CD4-positive, alpha-beta T cell (primary cell): ENCODE measurements around the gene ZIM2. TPM values are rescaled to one million over a fixed set of nuclear protein-coding genes. Genes with fewer than 3 reads are reported as not detected.
A peak's percentile ranks its signal among the peaks of the same experiment; 100 is the strongest.

ENCODE experiments used
- ATAC-seq: fragments of 200-7000 bp; cut with Tn5 transposase; one replicate; pipeline ENCODE4 v1.10.0; 2022; ENCODE audit warnings: mild to moderate bottlenecking; ENCODE audit not compliant: poor library complexity
- CTCF ChIA-PET: fragments of 350-600 bp; sonication (Branson Sonifier 250); formaldehyde crosslinking; loops from one replicate; lab custom pipeline; 2021; ENCODE audit warnings: antibody characterized with exemption, inconsistent platforms; lab: Charles Lee
- POLR2A ChIA-PET: fragments of 350-600 bp; sonication (Branson Sonifier 250); formaldehyde crosslinking; loops from one replicate; lab custom pipeline; 2021; ENCODE audit warnings: antibody characterized with exemption, inconsistent platforms; lab: Charles Lee
- DNase-seq, 14 experiments: peaks; one replicate each; pipeline ENCODE4 v3.0.0-alpha.2; 2013 to 2020; ENCODE audit warnings: mixed read lengths in 2 of 14
- H3K27ac ChIP-seq, 2 donors: one replicate each; pipeline versions ENCODE4 v1.5.1 to v1.7.0; 2013; ENCODE audit warnings: low read length in 2 of 2, low read depth in 1 of 2, mild to moderate bottlenecking in 1 of 2
- H3K27me3 ChIP-seq, 2 experiments: 1 replicate in 1 of 2; 2 replicates in 1 of 2; pipeline versions ENCODE4 v1.6.1 to v1.7.0; 2013; ENCODE audit warnings: low read length in 2 of 2, control low read depth in 1 of 2, mild to moderate bottlenecking in 1 of 2, moderate library complexity in 1 of 2; ENCODE audit not compliant: insufficient read depth in 2 of 2, control insufficient read depth in 1 of 2
- H3K36me3 ChIP-seq: one replicate; pipeline ENCODE4 v1.6.1; 2013; ENCODE audit warnings: low read length, control low read depth; ENCODE audit not compliant: insufficient read depth
- H3K4me1 ChIP-seq: one replicate; pipeline ENCODE4 v1.6.1; 2013; ENCODE audit warnings: low read length, control low read depth; ENCODE audit not compliant: insufficient read depth
- H3K4me3 ChIP-seq: one replicate; pipeline ENCODE4 v1.5.1; 2013; ENCODE audit warnings: mild to moderate bottlenecking, low read length, moderate library complexity
- H3K9me3 ChIP-seq, 2 experiments: 1 replicate in 1 of 2; 2 replicates in 1 of 2; pipeline versions ENCODE4 v1.6.1 to v1.7.0; 2013; ENCODE audit warnings: low read length in 2 of 2, mild to moderate bottlenecking in 2 of 2, control low read depth in 1 of 2, moderate library complexity in 1 of 2; ENCODE audit not compliant: control insufficient read depth in 1 of 2, insufficient read depth in 1 of 2
- H3K27ac Mint-ChIP-seq: one replicate; pipeline ENCODE4 v1.8.0; 2020; ENCODE audit warnings: mixed read lengths
- H3K27me3 Mint-ChIP-seq: one replicate; pipeline ENCODE4 v1.8.0; 2021; ENCODE audit warnings: mixed read lengths
- H3K36me3 Mint-ChIP-seq: one replicate; pipeline ENCODE4 v1.8.0; 2021; ENCODE audit warnings: low read depth, mixed read lengths
- H3K4me1 Mint-ChIP-seq: one replicate; pipeline ENCODE4 v1.8.0; 2021; ENCODE audit warnings: low read depth, mixed read lengths
- H3K4me3 Mint-ChIP-seq: one replicate; pipeline ENCODE4 v1.8.0; 2020; ENCODE audit warnings: mild to moderate bottlenecking, mixed read lengths
- H3K9me3 Mint-ChIP-seq: one replicate; pipeline ENCODE4 v1.8.0; 2020; ENCODE audit warnings: mixed read lengths
- intact Hi-C, 2 experiments: fragments of 100-400 bp; cut with DNase I in 1 of 2; cut with micrococcal nuclease in 1 of 2; formaldehyde crosslinking; loops; one replicate each; pipeline versions ENCODE4 v1.15.1 to v1.9.0; 2023 to 2025; cut with DNase I, micrococcal nuclease
- total RNA-seq, 174 experiments: library from RNA in 2 of 174; stranded (reverse) in 2 of 174; gene quantifications; one replicate each; pipeline ENCODE4 v1.2.3 and lab custom pipeline; 2021 to 2026
- TF ChIP-seq, protein P1 (sequence below): fragments of 200-600 bp; IDR thresholded peaks from one replicate; pipeline ENCODE4 v1.8.0; 2022; ENCODE audit warnings: antibody characterized with exemption, mild to moderate bottlenecking

ZIM2 gene
- total RNA-seq, 2 experiments from 2014 or later = not detected

DNA sequence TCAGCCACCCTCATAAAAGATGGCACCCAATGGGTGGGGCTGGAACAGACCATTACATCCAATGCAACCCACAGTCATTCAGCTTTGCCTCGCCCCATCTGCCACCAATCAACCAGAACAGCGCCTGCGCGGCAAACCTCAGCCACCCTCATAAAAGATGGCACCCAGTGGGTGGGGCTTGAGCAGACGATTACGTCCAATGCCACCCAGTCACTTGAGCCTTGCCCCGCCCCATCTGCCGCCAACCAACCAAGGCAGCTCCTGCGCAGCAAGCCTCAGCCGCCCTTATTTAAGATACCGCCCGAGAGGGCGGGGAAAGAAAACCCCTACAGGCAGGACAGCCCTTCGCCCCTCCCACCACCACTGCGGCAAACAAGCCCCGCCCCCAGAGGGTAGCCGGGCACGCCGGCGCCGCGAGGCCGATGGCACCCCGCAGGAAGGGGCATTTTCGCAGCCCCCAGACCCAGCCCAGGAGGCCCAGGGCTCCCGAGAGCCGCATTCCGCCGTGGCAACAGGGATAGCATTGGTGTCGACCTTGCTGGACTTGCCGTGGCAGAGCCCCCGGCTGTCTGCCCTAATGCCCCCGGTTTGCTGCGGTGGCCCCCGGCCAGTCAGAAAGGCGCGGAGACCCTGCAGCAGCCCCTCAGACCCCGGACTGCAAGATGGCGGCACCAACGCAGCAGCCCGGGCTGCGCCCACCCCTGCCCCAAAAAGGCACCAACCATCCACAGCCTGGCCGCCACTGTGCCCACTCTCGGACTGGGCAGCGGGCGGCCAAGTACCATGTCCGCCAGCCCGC is 675 bp downstream of the ZIM2 start:
- ChIA-PET CTCF (no interaction called here), POLR2A (no interaction called here)
- no peak overlapping the region for H3K4me3 ChIP-seq
- peaks cover 24% of the 10 kb centered on the region for H3K9me3 Mint-ChIP-seq
- H3K27me3 ChIP-seq = peaks cover 2 to 9% of the 10 kb centered on the region in 2 experiments
- H3K36me3 Mint-ChIP-seq = peaks cover 35% of the 10 kb centered on the region
- no peak overlapping the region for H3K4me3 Mint-ChIP-seq
- no peak overlapping the region for H3K27ac ChIP-seq
- H3K4me1 Mint-ChIP-seq = no peaks in the 10 kb centered on the region
- intact Hi-C loops = loop anchor here in 1 of 2 experiments (10.0 kb wide), 1 partner anchor 375 kb away; no protein-coding TSS in a partner anchor
- peaks cover 3% of the 10 kb centered on the region for H3K4me1 ChIP-seq
- ATAC-seq = peak; percentile 21
- H3K27ac Mint-ChIP-seq = no peak overlapping the region
- peaks cover 53 to 57% of the 10 kb centered on the region in 2 experiments for H3K9me3 ChIP-seq
- DNase-seq = peak in 3 of 14 experiments; percentile 13 to 54 (median 42)
- peaks cover 18% of the 10 kb centered on the region for H3K27me3 Mint-ChIP-seq
- no peaks in the 10 kb centered on the region for H3K36me3 ChIP-seq
- TF ChIP-seq, protein P1, sequence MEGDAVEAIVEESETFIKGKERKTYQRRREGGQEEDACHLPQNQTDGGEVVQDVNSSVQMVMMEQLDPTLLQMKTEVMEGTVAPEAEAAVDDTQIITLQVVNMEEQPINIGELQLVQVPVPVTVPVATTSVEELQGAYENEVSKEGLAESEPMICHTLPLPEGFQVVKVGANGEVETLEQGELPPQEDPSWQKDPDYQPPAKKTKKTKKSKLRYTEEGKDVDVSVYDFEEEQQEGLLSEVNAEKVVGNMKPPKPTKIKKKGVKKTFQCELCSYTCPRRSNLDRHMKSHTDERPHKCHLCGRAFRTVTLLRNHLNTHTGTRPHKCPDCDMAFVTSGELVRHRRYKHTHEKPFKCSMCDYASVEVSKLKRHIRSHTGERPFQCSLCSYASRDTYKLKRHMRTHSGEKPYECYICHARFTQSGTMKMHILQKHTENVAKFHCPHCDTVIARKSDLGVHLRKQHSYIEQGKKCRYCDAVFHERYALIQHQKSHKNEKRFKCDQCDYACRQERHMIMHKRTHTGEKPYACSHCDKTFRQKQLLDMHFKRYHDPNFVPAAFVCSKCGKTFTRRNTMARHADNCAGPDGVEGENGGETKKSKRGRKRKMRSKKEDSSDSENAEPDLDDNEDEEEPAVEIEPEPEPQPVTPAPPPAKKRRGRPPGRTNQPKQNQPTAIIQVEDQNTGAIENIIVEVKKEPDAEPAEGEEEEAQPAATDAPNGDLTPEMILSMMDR = no peak

DNA sequence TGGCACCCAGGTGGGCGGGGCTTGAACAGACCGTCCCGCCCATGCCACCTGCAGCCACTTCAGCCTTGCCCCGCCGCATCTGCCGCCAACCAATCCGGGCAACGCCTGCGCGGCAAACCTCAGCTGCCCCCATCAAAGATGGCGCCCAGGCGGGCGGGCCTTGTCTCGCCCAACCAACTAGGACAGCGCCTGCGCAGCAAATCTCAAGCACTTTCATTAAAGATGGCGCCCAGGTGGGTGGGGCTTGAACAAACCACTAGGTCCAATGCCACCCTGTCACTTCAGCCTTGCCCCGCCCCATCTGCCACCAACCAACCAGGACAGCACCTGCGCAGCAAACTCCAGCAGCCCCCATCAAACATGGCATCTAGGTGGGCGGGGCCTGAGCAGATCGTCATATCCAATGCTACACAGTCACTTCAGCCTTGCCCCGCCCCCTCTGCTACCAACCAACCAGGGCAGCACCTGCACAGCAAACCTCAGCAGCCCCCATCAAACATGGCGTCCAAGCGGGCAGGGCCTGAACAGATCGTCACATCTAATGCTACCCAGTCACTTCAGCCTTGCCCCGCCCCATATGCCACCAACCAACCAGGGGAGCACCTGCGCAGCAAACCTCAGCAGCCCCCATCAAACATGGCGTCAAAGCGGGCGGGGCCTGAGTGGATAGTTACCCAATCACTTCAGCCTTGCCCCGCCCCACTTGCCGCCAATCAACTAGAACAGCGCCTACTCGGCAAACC is 1.4 kb downstream of the ZIM2 start:
- ChIA-PET CTCF (no interaction called here), POLR2A (no interaction called here)
- Histone ChIP-seq H3K27ac (no peak overlapping the region), H3K27me3 (peaks cover 2 to 9% of the 10 kb centered on the region in 2 experiments), H3K36me3 (no peaks in the 10 kb centered on the region), H3K4me1 (peaks cover 3% of the 10 kb centered on the region), H3K9me3 (peaks cover 49 to 65% of the 10 kb centered on the region in 2 experiments), H3K4me3 (no peak overlapping the region)
- no peaks in the 10 kb centered on the region for H3K4me1 Mint-ChIP-seq
- intact Hi-C loops = no loop called here
- ATAC-seq (peak; percentile 21), DNase-seq (peak in 5 of 14 experiments; percentile 4 to 64 (median 27))
- no peak overlapping the region for H3K27ac Mint-ChIP-seq
- peaks cover 18% of the 10 kb centered on the region for H3K27me3 Mint-ChIP-seq
- H3K36me3 Mint-ChIP-seq = peaks cover 36% of the 10 kb centered on the region
- TF ChIP-seq, protein P1 = no peak
- H3K4me3 Mint-ChIP-seq = no peak overlapping the region
- peaks cover 25% of the 10 kb centered on the region for H3K9me3 Mint-ChIP-seq

DNA sequence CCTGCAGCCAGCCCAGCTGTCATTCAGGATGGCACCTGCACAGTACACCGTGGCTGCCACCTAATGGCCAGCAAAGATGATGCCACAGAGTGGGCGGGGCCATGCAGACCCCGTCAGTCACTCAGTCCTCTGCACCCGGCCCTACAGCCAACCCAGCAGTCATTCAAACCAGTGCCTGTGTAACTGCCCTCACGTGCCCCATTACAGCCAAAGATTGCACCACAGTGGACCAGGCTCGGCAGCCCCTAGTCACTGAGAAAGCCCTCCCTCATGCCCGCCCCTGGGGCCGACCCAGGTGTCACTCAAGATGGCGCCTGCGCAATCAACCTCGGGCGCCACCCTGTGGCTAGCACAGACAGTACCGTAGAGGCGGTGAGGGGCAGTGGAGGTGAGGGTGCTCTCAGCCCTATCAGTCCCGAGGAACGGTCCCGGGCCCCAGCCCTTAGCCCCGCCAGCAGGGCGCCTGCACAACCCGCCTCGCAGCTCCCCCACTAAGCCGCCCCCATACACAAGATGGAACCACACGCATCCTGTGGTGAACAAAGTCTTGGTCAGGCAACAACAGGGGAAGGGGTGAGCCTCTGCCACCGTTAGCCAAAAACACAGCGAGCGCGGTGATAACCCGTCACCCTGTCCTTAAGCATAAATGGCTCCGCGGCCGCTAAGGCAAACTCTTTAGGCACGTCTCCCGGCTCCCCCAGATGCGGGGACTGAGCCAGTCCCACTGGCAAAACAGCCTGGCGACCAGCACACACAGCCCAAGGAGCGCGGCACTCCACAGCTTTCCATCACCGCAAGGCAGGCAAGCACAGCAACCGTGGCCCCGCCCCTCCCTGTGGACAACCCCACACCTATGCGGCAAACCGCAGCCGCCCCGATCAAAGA is 2.3 kb downstream of the ZIM2 start:
- no peaks in the 10 kb centered on the region for H3K36me3 ChIP-seq
- DNase-seq (peak in 2 of 14 experiments; percentile 15 to 24), ATAC-seq (no peak)
- intact Hi-C loops = no loop called here
- TF ChIP-seq, protein P1 = no peak
- Mint-ChIP-seq H3K27me3 (peaks cover 18% of the 10 kb centered on the region), H3K4me1 (no peaks in the 10 kb centered on the region), H3K4me3 (no peak overlapping the region), H3K27ac (no peak overlapping the region), H3K9me3 (peaks cover 31% of the 10 kb centered on the region), H3K36me3 (peaks cover 36% of the 10 kb centered on the region)
- ChIA-PET POLR2A (no interaction called here), CTCF (no interaction called here)
- no peak overlapping the region for H3K27ac ChIP-seq
- peaks cover 3% of the 10 kb centered on the region for H3K4me1 ChIP-seq
- peaks cover 49 to 66% of the 10 kb centered on the region in 2 experiments for H3K9me3 ChIP-seq
- H3K27me3 ChIP-seq = peaks cover 2 to 9% of the 10 kb centered on the region in 2 experiments
- no peak overlapping the region for H3K4me3 ChIP-seq
